GM13976 (cell line): ENCODE measurements around the gene IFT74.

Experiments
- DNase-seq: peaks from one replicate; pipeline ENCODE4 v3.0.0; 2012; ENCODE audit warnings: low spot score
- in situ Hi-C: fragments of 300-500 bp; cut with MboI; formaldehyde crosslinking; loops from one replicate; pipeline ENCODE4 v1.12.0; 2022; ENCODE audit warnings: low sequenced_read_pairs, mixed read lengths, inconsistent platforms; ENCODE audit not compliant: unreplicated experiment
- TF ChIP-seq, protein P1 (sequence below): IDR thresholded peaks from 2 replicates; pipeline ENCODE4 v1.5.1; 2012; ENCODE audit warnings: borderline replicate concordance, mild to moderate bottlenecking; ENCODE audit not compliant: insufficient read depth; ENCODE audit errors: extremely low read depth, missing control alignments, control extremely low read depth

The IFT74 gene

DNA sequence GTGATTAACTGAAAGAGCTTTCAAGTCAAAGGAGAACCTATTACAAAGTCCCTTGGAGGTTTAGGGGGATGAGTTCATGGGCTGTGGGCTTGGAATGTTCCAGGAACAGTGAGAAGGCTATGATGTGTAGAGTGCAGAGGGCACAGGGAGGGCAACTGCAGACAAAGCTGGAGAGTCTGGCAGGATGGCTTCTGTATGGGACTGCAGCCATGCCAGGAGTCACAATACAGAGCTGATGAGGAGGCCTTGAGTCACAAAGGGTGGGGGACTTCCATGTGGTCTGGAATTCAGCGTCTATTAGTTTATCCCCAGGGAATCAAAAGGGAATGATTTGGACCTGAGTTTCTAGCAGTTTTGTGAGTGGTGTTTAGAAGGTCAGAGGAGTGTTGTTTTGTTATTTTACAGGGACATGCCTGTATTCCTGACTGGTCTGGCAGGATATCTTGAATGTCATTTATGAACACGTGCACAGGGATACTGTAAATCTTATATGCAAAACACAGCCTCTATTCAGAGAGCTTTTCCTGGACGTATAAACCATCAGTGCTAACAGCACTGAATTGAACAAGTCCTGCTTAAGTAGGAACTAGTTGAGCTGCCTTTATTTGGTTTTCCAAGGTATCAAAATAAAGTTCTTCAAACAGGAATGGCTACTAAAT is 138.6 kb downstream of the IFT74 start:
- DNase-seq, result no peak
- in situ Hi-C loops, result no loop called here
- TF ChIP-seq, protein P1, sequence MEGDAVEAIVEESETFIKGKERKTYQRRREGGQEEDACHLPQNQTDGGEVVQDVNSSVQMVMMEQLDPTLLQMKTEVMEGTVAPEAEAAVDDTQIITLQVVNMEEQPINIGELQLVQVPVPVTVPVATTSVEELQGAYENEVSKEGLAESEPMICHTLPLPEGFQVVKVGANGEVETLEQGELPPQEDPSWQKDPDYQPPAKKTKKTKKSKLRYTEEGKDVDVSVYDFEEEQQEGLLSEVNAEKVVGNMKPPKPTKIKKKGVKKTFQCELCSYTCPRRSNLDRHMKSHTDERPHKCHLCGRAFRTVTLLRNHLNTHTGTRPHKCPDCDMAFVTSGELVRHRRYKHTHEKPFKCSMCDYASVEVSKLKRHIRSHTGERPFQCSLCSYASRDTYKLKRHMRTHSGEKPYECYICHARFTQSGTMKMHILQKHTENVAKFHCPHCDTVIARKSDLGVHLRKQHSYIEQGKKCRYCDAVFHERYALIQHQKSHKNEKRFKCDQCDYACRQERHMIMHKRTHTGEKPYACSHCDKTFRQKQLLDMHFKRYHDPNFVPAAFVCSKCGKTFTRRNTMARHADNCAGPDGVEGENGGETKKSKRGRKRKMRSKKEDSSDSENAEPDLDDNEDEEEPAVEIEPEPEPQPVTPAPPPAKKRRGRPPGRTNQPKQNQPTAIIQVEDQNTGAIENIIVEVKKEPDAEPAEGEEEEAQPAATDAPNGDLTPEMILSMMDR, result no peak

DNA sequence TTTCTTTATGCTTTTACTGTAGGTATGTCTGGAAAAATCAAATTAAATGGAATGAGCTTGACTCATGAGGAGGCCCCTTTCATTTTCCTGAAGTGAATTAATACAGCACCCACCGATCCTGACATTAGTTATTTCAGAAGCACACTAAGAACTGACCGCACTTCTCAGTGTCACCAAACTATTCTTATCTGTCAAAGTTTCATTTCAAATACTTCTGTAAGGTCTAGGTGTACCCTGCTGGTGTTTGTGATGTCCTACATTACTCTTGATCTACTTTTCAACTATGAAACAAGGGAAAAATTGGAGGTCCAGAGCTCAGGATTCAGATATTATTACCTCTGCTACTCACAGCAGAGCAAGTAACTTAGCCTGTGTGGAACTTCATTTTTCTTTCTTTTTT is 151.0 kb downstream of the IFT74 start:
- in situ Hi-C loops, result no loop called here
- TF ChIP-seq, protein P1, result no peak

DNA sequence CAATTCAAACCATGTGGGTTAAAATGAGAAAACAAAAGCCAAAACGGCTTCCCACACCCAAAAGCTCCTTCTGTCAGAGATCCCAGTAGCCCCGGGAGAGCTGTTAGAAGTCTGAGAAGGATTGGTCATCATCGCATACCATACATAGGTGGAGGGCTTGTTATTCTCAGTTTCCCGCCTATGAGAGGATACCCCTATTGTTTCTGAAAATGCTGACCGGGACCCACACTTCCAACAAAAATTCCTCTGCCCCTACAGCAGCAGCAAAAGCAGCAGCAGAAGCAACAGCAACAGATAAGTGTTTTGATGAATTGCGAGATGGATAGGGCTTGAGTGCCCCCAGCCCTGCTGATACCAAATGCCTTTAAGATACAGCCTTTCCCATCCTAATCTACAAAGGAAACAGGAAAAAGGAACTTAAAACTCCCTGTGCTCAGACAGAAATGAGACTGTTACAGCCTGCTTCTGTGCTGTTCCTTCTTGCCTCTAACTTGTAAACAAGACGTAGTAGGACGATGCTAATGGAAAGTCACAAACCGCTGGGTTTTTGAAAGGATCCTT is 152.8 kb downstream of the IFT74 start, which contains the start of gene TEK:
TSS of gene TEK (plus strand) at position 245 of the 561 bp plus-strand sequence. CDS start 366 bp downstream, outside the sequence.
- DNase-seq, result no peak
- in situ Hi-C loops, result no loop called here
- TF ChIP-seq, protein P1, result no peak

More for the DNA sequence above, 151.0 kb downstream of the IFT74 start:
- no peak for DNase-seq

DNA sequence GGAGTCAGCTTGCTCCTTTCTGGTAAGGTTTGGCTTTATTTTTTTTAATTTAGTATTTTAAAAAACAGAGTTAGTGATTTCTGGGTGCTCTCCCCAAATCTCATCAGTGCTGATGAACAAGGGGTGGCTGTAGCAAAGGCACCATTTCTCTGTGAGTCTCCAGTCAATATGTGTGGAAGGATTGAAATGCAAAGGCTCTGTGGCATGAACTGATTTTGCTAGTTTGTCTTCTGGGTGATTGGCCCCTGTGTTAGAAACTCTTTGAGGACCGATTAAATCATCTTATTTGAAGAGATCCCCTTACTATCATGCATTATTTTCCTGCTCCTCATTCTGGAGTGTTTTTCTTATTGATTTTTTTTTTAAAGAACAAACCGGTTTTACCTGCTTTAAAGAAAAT is 153.4 kb downstream of the IFT74 start:
- in situ Hi-C loops, result no loop called here
- no peak for DNase-seq
- TF ChIP-seq, protein P1, result no peak

DNA sequence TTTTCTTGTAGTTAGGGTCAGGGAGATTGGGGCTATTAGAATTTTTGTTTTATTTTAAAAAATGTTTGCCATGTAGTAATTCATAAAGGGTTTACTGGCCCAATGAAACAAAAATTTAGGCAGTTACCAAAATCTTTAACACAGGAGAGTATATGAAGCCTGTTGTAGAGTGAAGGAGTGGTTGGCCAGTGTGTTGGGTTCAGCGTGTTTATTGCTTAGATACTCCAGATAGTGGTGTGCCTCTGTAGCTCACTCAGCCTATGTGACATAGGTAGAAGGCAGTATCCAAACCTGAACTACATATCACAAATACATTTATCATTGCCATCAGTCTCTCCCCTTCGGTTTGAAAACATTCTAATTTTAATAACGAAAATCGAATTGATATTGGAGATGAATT is 154.0 kb downstream of the IFT74 start:
- DNase-seq, result no peak

DNA sequence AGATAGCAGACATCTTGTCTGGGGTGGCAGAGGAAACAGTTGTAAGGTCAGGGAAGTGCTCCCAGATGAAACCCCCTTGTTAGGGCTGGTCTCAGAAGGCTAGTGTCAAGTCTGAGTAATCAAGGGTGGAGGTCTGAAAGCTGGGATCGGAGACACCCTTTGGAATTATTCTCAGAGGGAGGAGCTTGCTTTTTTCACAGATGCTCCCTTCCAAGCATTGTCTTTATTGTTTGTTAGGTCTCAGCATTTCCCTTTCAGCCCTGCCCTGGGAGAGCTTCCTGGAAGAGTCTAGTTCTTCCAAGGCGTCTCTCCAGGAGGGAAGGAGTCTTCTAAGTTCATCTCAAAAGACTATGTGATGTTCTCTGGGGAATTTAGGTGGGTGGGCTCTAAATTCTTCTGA is 156.0 kb downstream of the IFT74 start:
- TF ChIP-seq, protein P1, result no peak
- DNase-seq, result no peak
- in situ Hi-C loops, result no loop called here

More for the DNA sequence above, 154.0 kb downstream of the IFT74 start:
- in situ Hi-C loops, result no loop called here
- TF ChIP-seq, protein P1, result no peak
